Measurements from ENCODE around the gene STPG4. TPM values are rescaled to one million over a fixed set of nuclear protein-coding genes. Genes with fewer than 3 reads are reported as not detected.

Gene STPG4
- total and polyA plus RNA-seq, 12 donors = 0.06 to 0.45 (median 0.44) TPM; not detected in 9

DNA sequence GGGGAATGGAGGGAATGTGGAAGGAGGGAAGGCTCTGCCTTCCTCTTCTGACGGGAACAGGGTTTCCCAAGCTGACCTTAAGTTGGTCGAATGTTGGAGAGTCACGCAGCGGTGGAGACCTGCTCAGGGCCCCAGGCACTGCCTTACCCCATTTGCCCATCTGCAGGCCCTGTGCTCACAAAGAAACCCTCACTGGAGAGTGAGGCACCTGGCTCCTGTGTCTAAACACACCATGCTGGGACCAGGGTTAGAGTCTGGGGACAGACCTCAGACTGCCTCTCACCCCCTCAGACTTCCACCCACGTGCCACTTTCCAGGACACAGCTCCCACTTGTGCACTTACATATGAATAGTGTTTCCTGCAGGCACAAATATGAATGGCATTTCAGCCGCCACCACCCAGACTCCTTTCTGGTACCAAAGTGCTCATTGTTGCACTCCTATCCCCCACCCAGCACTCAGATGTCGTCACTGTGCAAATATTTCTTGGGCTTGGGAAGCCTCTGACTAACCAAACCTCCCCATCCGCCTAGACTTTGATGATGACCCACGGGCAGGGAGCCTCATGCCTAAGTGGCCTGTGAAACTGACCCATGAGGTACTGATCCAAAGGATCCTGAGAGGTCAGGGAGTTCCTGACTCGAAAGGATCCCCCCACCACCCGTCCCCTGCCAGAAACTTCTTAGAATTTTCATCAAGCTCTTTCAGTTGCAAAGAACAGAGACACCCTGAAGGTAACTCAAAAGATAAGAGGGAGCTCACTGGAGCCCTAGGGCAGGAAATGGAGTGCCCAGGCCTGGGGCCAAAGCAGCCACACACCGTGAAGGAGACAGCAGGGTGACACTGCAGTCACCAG, 78.3 kb downstream of the STPG4 start:
- intact Hi-C loops (cut with DNase I) = loop anchor here in 1 of 10 donors (10.0 kb wide), 1 partner anchor 88 kb away; no protein-coding TSS in a partner anchor
- H3K36me3 ChIP-seq = peaks cover 0 to 12% (median 0%) of the 10 kb centered on the region in 9 donors
- no peaks in the 10 kb centered on the region for H3K9me3 ChIP-seq
- 68 to 71% methylated on average over 12 of the region's 12 CpGs for WGBS, 2 donors
- H3K4me3 ChIP-seq = no peak overlapping the region
- TF ChIP-seq, protein P1, sequence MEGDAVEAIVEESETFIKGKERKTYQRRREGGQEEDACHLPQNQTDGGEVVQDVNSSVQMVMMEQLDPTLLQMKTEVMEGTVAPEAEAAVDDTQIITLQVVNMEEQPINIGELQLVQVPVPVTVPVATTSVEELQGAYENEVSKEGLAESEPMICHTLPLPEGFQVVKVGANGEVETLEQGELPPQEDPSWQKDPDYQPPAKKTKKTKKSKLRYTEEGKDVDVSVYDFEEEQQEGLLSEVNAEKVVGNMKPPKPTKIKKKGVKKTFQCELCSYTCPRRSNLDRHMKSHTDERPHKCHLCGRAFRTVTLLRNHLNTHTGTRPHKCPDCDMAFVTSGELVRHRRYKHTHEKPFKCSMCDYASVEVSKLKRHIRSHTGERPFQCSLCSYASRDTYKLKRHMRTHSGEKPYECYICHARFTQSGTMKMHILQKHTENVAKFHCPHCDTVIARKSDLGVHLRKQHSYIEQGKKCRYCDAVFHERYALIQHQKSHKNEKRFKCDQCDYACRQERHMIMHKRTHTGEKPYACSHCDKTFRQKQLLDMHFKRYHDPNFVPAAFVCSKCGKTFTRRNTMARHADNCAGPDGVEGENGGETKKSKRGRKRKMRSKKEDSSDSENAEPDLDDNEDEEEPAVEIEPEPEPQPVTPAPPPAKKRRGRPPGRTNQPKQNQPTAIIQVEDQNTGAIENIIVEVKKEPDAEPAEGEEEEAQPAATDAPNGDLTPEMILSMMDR (IDR thresholded peaks at IDR 0.05) = no peak
- peaks cover 19 to 85% (median 58%) of the 10 kb centered on the region in 9 donors for H3K4me1 ChIP-seq
- peak overlapping the region in 9 of 10 donors; percentile 11 to 96 (median 69) for H3K27ac ChIP-seq
- peak in 3 of 8 donors; percentile 1 to 23 (median 6) for ATAC-seq
- DNase-seq = no peak
- H3K27me3 ChIP-seq = no peaks in the 10 kb centered on the region

DNA sequence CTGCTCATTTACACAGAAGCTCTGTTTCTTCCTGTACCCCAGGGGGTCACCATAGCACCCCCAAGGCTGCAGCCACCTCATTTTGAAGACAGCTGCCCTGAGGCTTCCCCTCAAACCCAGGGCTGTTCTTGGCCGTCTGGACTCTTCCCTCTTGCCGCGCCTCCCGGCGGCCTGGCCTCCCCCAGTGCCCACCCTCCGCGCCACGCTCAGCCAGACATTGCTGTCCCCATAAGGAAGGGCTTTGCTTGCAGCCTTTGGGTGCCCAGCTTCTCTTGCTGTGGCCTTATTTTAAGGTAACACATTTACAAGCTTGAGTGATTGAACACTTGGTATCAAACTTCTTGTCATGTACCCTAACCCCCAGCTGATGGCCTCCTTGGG, 79.0 kb downstream of the STPG4 start:
- Histone ChIP-seq H3K27ac (peak overlapping the region in 8 of 10 donors; percentile 45 to 96 (median 70)), H3K4me1 (peaks cover 24 to 92% (median 65%) of the 10 kb centered on the region in 9 donors)
- WGBS, 2 donors = 91 to 93% methylated on average over 8 of the region's 8 CpGs

GRCh38 chr2:47075361-47076125, 79.6 kb downstream of the STPG4 start:
- H3K27me3 ChIP-seq = no peaks in the 10 kb centered on the region
- peaks cover 0 to 12% (median 0%) of the 10 kb centered on the region in 9 donors for H3K36me3 ChIP-seq
- H3K9me3 ChIP-seq = no peaks in the 10 kb centered on the region
- ATAC-seq (no peak), DNase-seq (no peak)
- TF ChIP-seq, protein P1 (IDR thresholded peaks at IDR 0.05) = no peak
- intact Hi-C loops (cut with DNase I) = loop anchor here in 1 of 10 donors (10.0 kb wide), 1 partner anchor 89 kb away; no protein-coding TSS in a partner anchor
- 75 to 81% methylated on average over 6 of the region's 6 CpGs for WGBS, 2 donors
- peaks cover 30 to 96% (median 71%) of the 10 kb centered on the region in 9 donors for H3K4me1 ChIP-seq
- H3K4me3 ChIP-seq = no peak overlapping the region
- H3K27ac ChIP-seq = peak overlapping the region in 9 of 10 donors; percentile 8 to 96 (median 59)

More for the DNA sequence above, 79.0 kb downstream of the STPG4 start:
- ATAC-seq = no peak
- DNase-seq = no peak
- Histone ChIP-seq H3K36me3 (peaks cover 0 to 12% (median 0%) of the 10 kb centered on the region in 9 donors), H3K4me3 (no peak overlapping the region), H3K9me3 (no peaks in the 10 kb centered on the region), H3K27me3 (no peaks in the 10 kb centered on the region)
- TF ChIP-seq, protein P1 (IDR thresholded peaks at IDR 0.05) = no peak
- intact Hi-C loops (cut with DNase I) = loop anchor here in 1 of 10 donors (10.0 kb wide), 1 partner anchor 89 kb away; no protein-coding TSS in a partner anchor

DNA sequence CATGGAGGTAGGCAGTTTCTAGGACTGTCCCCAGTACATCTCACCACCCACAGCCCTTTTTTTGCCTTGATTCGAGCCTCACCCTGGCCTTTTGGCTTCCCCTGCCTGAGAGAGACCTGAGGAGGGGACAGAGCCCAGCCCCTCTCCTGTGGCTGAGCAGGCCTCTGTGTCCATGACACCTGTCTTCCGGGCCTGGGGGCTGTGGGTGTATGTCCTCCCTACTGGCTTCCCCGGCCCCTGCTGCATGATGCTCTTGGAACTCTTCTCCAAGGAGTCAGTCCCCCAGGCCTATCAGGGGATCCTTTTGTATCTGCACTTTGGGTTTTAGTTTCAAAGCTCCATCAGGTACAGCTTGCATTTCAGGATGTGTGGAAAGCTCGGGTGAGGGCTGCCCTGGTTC, 80.4 kb downstream of the STPG4 start:
- intact Hi-C loops (cut with DNase I) = loop anchor here in 1 of 10 donors (10.0 kb wide), 1 partner anchor 90 kb away; no protein-coding TSS in a partner anchor

More for the DNA sequence above, 80.4 kb downstream of the STPG4 start:
- TF ChIP-seq, protein P1 (IDR thresholded peaks at IDR 0.05) = no peak
- Histone ChIP-seq H3K27ac (peak overlapping the region in 8 of 10 donors; percentile 36 to 96 (median 93)), H3K4me3 (no peak overlapping the region), H3K9me3 (no peaks in the 10 kb centered on the region), H3K27me3 (no peaks in the 10 kb centered on the region), H3K4me1 (peaks cover 33 to 96% (median 72%) of the 10 kb centered on the region in 9 donors), H3K36me3 (peaks cover 0 to 12% (median 0%) of the 10 kb centered on the region in 9 donors)
- ATAC-seq = no peak
- WGBS, 2 donors = 91 to 96% methylated on average over 4 of the region's 4 CpGs
- no peak for DNase-seq

Measured in heart right ventricle (tissue), 16 donors.